ENCODE results near the gene ROPN1.
A peak's percentile ranks its signal among the peaks of the same experiment; 100 is the strongest.
"Not testable (repeated sequence)": the region's sequence is repeated elsewhere in the genome, so short reads cannot be mapped to it uniquely, and the experiment has no call there.

Gene ROPN1

GRCh38 chr3:123993818-123994217 is 1.9 kb upstream of the ROPN1 start:
- no peak for DNase-seq

GRCh38 chr3:123986427-123986826 is 5.5 kb downstream of the ROPN1 start:
- no peak for DNase-seq

- DNase-seq, result no peak
These were observed 7.0 kb downstream of the ROPN1 start for GRCh38 chr3:123984957-123985356.

GRCh38 chr3:123984350-123984749 is 7.6 kb downstream of the ROPN1 start:
- DNase-seq, result no peak

- not testable (repeated sequence) for DNase-seq
These were observed 10.6 kb downstream of the ROPN1 start for GRCh38 chr3:123981317-123981716.

- DNase-seq, result no peak
These were observed 11.4 kb downstream of the ROPN1 start for GRCh38 chr3:123980539-123980938.

GRCh38 chr3:123979525-123980501 is 12.1 kb downstream of the ROPN1 start:
- peak in 11 of 14 donors; percentile 12 to 68 (median 42) for DNase-seq

- not testable (repeated sequence) for DNase-seq
These were observed 15.0 kb downstream of the ROPN1 start for GRCh38 chr3:123976904-123977303.

- not testable (repeated sequence) for DNase-seq
These were observed 15.6 kb downstream of the ROPN1 start for GRCh38 chr3:123976181-123976898.

- DNase-seq, result not testable (repeated sequence)
These were observed 16.9 kb downstream of the ROPN1 start for GRCh38 chr3:123975030-123975429.

GRCh38 chr3:123971406-123971805 is 20.5 kb downstream of the ROPN1 start:
- no peak for DNase-seq

- DNase-seq, result not testable (repeated sequence)
These were observed 24.7 kb downstream of the ROPN1 start for GRCh38 chr3:123967260-123967659.

GRCh38 chr3:123966799-123967198 is 25.1 kb downstream of the ROPN1 start:
- not testable (repeated sequence) for DNase-seq

- not testable (repeated sequence) for DNase-seq
These were observed 27.1 kb downstream of the ROPN1 start for GRCh38 chr3:123964793-123965192.

GRCh38 chr3:123961508-123961856 is 30.4 kb downstream of the ROPN1 start:
- no peak for DNase-seq

GRCh38 chr3:123960781-123961507 is 31.0 kb downstream of the ROPN1 start, which contains the start of gene CCDC14:
Gene CCDC14, minus strand, starts transcription at chr3:123961229. Its CDS starts 56 bp downstream, at chr3:123961173.
- DNase-seq, result peak in 12 of 14 donors; percentile 35 to 88 (median 72)

GRCh38 chr3:123953735-123954134 is 38.2 kb downstream of the ROPN1 start:
- no peak for DNase-seq

- no peak for DNase-seq
These were observed 38.9 kb downstream of the ROPN1 start for GRCh38 chr3:123952844-123953520.

- DNase-seq, result no peak
These were observed 40.1 kb downstream of the ROPN1 start for GRCh38 chr3:123951522-123952447.

GRCh38 chr3:123949641-123950040 is 42.3 kb downstream of the ROPN1 start:
- no peak for DNase-seq

- DNase-seq, result no peak
These were observed 43.5 kb downstream of the ROPN1 start for GRCh38 chr3:123948449-123948848.
